T-helper 17 cell (primary cell): Measurements from ENCODE around the gene DHRS9. TPM values are rescaled to one million over a fixed set of nuclear protein-coding genes. Genes with fewer than 3 reads are reported as not detected.

Experiments used
- ATAC-seq: fragments of 150-1000 bp; cut with Tn5 transposase; 2 replicates; pipeline ENCODE4 v1.10.0; 2021; ENCODE audit warnings: mild to moderate bottlenecking, moderate library complexity
- DNase-seq, 3 donors: peaks; one replicate each; pipeline versions ENCODE4 v3.0.0 to v3.0.0-alpha.2; 2020 to 2021
- H3K9me3 ChIP-seq: one replicate; pipeline ENCODE4 v1.7.0; 2013; ENCODE audit warnings: low read length, mild to moderate bottlenecking; ENCODE audit not compliant: control insufficient read depth, poor library complexity, severe bottlenecking
- H3K27ac Mint-ChIP-seq: one replicate; pipeline ENCODE4 v1.8.0; 2022; ENCODE audit warnings: mild to moderate bottlenecking, moderate library complexity, mixed read lengths
- H3K27me3 Mint-ChIP-seq: one replicate; pipeline ENCODE4 v1.8.0; 2022; ENCODE audit warnings: mixed read lengths
- H3K36me3 Mint-ChIP-seq: one replicate; pipeline ENCODE4 v1.8.0; 2022; ENCODE audit warnings: low read depth, mixed read lengths
- H3K4me1 Mint-ChIP-seq: one replicate; pipeline ENCODE4 v1.8.0; 2022; ENCODE audit warnings: mild to moderate bottlenecking, mixed read lengths
- H3K4me3 Mint-ChIP-seq: one replicate; pipeline ENCODE4 v1.8.0; 2022; ENCODE audit warnings: mild to moderate bottlenecking, moderate library complexity, mixed read lengths
- total RNA-seq, 4 donors: library from RNA in 2 of 4; stranded (reverse) in 2 of 4; gene quantifications; one replicate each; pipeline ENCODE4 v1.2.3 and lab custom pipeline; 2022 to 2026

DHRS9 gene
- total RNA-seq (not detected), total RNA-seq (lab: John Stamatoyannopoulos, UW) (0.12 to 0.38 reads per million in 2 donors)

DNA sequence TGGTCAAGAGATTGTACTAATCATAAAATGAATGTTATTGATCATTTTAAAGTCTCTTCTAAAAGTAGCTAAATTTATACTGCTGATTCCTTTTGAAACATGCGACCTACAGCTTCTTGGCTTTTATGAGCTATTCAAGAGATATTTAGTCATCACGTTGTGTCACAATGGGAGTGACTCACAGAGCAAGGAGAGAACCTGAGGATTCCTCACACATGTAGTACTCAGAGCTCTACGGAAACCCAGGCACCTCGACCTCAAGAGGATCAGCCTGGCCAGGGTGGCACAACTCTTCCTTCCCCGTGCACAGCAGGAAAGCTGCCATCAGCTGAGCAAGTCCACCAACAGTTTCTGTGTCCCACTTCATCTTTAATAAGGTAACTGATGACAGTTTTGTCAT, at the start of gene DHRS9:
Gene DHRS9 (plus strand): TSS at position 223 of the 400 bp plus-strand sequence. CDS start 12,019 bp downstream, outside the sequence.
- H3K9me3 ChIP-seq = no peaks in the 10 kb centered on the region
- Mint-ChIP-seq H3K27ac (no peak within 1 kb of the TSS), H3K27me3 (peaks cover 16% of the 10 kb centered on the region), H3K4me3 (no peak within 1 kb of the TSS), H3K36me3 (no peaks in the 10 kb centered on the region), H3K4me1 (no peaks in the 10 kb centered on the region)
- ATAC-seq = no peak
- DNase-seq = no peak

DNA sequence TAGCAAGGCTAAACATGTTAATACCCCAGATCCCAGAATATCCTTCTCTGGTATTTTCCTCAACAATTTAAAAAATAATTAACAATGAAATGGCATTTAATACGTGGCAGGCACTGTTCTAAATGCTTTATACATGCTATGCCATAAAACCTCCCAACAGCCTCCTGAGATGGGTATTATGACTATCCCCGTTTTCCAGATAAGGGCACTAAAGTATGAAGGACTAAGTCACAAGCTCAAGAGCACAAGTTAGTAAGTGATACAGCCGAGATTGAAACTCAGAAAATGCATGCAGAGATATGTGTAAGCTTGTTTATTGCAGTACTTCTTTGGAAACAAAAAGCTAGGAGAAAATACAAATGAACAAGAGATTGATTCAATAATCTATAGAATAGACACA, 46.2 kb upstream of the DHRS9 start:
- H3K36me3 Mint-ChIP-seq = no peaks in the 10 kb centered on the region
- no peak overlapping the region for H3K27ac Mint-ChIP-seq
- no peak overlapping the region for H3K4me3 Mint-ChIP-seq
- no peaks in the 10 kb centered on the region for H3K27me3 Mint-ChIP-seq
- H3K9me3 ChIP-seq = no peaks in the 10 kb centered on the region
- ATAC-seq (no peak), DNase-seq (no peak)
- peaks cover 10% of the 10 kb centered on the region for H3K4me1 Mint-ChIP-seq

DNA sequence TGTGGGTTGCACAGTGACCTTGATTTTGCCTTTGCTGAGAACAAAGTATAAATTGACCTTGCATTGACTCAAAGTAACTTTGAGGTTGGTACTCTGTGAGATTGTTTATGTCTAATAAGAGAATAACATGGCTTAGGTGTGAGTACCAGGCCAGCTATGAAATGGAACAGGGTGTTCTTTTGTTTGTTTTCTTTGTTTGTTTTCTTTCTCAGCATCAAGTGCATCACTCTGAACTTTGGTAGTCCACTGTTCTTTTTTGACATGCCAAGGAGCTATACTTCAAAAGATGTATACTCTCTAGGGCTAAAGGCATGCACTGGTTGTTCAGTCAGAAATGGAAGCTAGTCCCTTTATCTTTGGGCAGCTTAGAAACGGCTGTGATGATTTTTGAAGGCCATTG, 43.3 kb upstream of the DHRS9 start:
- no peak overlapping the region for H3K27ac Mint-ChIP-seq
- H3K27me3 Mint-ChIP-seq = no peaks in the 10 kb centered on the region
- DNase-seq (no peak), ATAC-seq (no peak)
- no peaks in the 10 kb centered on the region for H3K9me3 ChIP-seq
- no peak overlapping the region for H3K4me3 Mint-ChIP-seq
- no peaks in the 10 kb centered on the region for H3K36me3 Mint-ChIP-seq
- H3K4me1 Mint-ChIP-seq = peaks cover 12% of the 10 kb centered on the region

DNA sequence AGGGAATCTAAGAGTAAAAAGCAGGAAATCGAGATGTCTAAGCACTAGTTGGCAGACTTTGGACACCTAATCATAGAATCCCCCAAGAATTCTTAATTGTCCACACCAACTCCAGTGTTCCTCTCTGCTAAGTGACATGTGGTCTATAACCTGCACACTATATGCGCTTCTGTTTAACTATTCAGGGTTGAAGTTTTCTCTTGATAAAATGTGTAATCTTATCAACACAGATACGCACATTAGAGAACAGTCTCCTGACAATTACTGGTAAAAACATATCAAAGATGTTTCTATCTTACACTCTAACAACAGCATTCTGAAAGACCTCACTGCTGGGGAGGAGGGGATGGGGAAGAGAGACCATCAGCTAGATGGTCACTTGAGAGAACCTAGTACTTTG, 42.1 kb upstream of the DHRS9 start:
- H3K4me1 Mint-ChIP-seq = peaks cover 12% of the 10 kb centered on the region
- H3K27me3 Mint-ChIP-seq = no peaks in the 10 kb centered on the region
- no peak overlapping the region for H3K4me3 Mint-ChIP-seq
- H3K9me3 ChIP-seq = no peaks in the 10 kb centered on the region
- ATAC-seq (no peak), DNase-seq (no peak)
- H3K27ac Mint-ChIP-seq = no peak overlapping the region
- no peaks in the 10 kb centered on the region for H3K36me3 Mint-ChIP-seq

DNA sequence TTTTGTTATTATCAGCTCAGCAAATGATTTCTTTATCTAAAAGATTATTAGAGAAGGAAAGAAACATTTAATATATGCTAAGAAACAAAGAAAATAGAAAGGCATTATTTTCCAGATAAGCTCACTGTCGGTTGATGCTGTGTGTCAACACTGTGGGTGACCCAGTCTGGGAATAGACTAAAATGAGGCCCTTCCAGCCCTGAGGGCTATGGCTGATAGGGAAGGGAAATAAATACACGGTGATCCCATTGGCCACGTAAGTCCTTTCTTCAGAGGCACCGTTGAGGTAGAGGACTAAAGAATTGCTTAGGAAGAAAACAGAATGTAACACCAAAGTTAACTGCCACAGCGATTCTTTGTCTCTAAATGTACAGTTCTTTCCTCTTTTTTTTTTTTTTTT, 40.0 kb upstream of the DHRS9 start:
- Mint-ChIP-seq H3K36me3 (no peaks in the 10 kb centered on the region), H3K4me3 (no peak overlapping the region), H3K4me1 (peaks cover 14% of the 10 kb centered on the region), H3K27me3 (no peaks in the 10 kb centered on the region), H3K27ac (no peak overlapping the region)
- no peaks in the 10 kb centered on the region for H3K9me3 ChIP-seq
- no peak for DNase-seq
- ATAC-seq = no peak

DNA sequence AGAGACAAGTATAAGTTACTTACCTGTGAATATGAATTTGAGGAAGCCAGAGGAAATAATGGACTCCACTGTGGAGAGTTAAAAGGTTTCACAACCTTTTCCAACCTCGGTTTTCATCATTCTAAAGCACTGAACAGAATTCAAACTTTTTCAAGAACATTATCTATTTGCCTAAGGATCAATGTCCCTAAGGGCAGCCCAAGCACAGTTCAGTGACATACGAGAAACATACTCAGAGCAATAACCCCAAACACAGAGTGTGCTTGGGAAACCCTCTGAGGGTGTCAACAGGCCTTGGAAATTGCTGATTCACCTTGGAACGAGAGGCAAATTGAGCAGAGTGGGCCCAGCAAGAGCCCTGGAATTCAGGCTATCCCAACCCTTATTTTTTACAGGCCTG, 38.2 kb upstream of the DHRS9 start, which contains the start of gene ABCB11:
Gene ABCB11 (minus strand): TSS at position 123 of the 400 bp plus-strand sequence. CDS start 13,199 bp downstream, outside the sequence.
- H3K27ac Mint-ChIP-seq = no peak within 1 kb of the TSS
- peaks cover 6% of the 10 kb centered on the region for H3K4me1 Mint-ChIP-seq
- H3K4me3 Mint-ChIP-seq = no peak within 1 kb of the TSS
- ATAC-seq (no peak), DNase-seq (no peak)
- no peaks in the 10 kb centered on the region for H3K9me3 ChIP-seq
- no peaks in the 10 kb centered on the region for H3K27me3 Mint-ChIP-seq
- H3K36me3 Mint-ChIP-seq = no peaks in the 10 kb centered on the region

DNA sequence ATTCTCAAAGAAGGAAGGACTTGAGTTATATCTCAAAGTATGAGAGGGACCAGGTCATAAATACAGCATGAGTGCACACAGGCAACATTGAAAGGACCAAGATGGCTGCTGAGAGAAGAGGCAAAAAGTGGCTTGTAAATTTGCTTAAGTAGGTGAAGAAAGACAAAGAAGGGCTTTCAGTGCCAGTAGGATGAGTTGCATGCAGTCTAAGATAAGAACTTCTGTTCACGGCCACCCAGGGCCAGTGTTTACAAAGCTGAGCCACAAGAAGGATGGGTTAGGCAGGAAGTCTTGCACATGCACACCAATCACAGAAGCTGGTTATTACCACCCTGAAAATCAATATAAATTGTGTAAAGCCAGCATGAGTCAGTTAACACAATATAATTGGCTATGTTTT, 35.1 kb upstream of the DHRS9 start:
- Mint-ChIP-seq H3K36me3 (no peaks in the 10 kb centered on the region), H3K27me3 (no peaks in the 10 kb centered on the region), H3K27ac (no peak overlapping the region), H3K4me3 (no peak overlapping the region), H3K4me1 (peaks cover 3% of the 10 kb centered on the region)
- no peaks in the 10 kb centered on the region for H3K9me3 ChIP-seq
- DNase-seq = no peak
- ATAC-seq = no peak

DNA sequence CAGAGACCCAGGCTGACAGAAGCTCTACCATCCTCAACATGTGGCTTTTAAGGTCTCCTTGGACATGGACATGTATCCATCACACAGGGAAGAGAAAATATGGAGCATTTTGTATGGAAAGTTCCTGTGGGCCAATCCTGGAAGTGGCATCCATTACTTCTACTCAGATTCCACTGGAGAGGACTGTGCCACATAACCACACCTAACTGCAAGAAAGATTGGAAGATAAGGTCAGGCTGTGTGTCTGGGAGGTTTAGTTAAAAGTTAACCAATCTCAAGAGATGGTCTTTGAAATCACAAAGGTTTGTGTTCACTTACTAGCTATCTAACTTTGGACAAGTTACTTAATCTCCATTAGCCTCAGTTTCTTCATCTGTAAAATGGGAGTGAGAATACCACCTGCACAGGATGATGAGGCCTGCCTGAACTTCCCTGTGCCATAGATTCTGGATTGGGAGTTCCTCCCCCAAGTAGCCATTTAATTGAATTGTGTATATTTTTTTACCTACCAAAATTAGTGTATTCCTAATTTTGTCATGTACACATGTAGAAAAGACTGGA, 34.3 kb upstream of the DHRS9 start:
- Mint-ChIP-seq H3K27me3 (no peaks in the 10 kb centered on the region), H3K4me1 (peaks cover 3% of the 10 kb centered on the region), H3K27ac (no peak overlapping the region), H3K4me3 (no peak overlapping the region), H3K36me3 (no peaks in the 10 kb centered on the region)
- ATAC-seq (no peak), DNase-seq (no peak)
- H3K9me3 ChIP-seq = no peaks in the 10 kb centered on the region

DNA sequence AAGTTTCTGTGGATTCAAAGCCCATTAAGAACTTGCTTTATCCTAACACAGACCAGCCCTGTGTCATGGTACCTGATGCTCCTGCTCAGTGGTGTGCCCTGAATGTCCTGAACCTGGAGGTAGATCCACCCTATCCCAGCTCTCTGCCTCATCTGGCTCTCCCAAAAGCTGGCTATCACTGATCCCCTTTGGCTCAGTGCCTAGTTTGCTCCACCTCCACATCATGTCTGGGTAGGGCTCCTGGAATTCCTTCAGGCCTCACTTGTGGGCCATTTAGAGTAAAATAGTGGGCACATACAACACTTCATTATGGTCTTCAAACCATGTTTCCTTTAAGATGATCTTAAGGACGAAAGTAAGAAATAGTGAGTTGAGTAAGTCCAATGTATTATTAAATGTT, 33.5 kb upstream of the DHRS9 start:
- DNase-seq = no peak
- H3K9me3 ChIP-seq = no peaks in the 10 kb centered on the region
- Mint-ChIP-seq H3K27ac (no peak overlapping the region), H3K27me3 (no peaks in the 10 kb centered on the region), H3K4me1 (peaks cover 3% of the 10 kb centered on the region), H3K36me3 (no peaks in the 10 kb centered on the region), H3K4me3 (no peak overlapping the region)
- no peak for ATAC-seq

DNA sequence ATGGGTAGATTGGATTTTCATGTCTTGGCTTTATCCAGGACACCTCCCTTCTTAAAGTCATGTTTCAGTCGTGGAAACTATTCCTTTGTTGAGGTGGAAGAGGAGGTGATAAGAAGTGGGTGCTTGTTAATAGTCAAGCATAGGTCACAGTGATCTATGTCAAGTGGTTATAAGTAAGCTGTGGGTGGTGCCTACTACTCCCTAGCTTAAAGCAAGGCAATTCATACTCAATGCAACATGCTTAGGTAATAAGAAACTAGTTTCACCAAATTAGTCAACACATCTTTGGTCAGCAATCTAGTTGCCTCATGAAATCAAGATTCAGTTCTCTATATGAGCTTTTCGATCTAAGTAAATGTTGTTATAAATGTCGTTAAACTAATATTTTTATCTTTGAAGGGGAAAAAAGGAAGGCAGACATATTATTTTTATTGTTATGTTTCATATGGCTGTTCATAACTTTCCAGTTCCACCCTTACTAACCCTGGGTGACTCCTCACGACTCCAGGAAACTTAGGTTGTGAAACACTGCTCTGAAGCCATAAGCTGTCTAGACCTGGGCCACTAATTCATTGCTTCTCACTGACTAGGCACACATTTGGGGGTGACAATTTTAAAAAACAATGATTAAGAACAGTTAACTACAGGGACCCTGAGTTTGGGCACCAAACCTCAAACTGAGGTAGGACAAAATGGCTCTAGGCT, 32.5 kb upstream of the DHRS9 start:
- DNase-seq (no peak), ATAC-seq (no peak)
- H3K36me3 Mint-ChIP-seq = no peaks in the 10 kb centered on the region
- H3K27me3 Mint-ChIP-seq = no peaks in the 10 kb centered on the region
- H3K27ac Mint-ChIP-seq = no peak overlapping the region
- no peaks in the 10 kb centered on the region for H3K9me3 ChIP-seq
- H3K4me3 Mint-ChIP-seq = no peak overlapping the region
- H3K4me1 Mint-ChIP-seq = peaks cover 3% of the 10 kb centered on the region

DNA sequence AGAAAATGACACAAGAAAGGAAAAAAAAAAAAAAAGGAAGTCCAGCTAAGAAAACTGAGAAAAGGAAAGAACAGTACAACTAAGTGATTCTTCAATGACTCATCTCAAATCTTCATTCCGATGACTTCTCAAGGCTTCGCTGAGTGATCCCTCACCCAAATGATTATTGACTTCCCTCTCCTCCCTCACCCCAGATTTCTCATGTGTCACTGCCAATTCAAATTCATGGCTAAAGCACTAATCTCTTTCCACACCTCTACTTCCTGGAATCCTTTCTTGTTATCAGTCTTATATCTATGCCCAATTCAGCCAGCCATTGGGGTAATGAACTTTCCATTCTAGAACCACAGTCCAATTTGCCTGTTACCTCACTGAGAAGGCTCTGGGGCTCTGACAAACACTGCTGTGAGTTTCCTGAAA, 31.0 kb upstream of the DHRS9 start:
- no peaks in the 10 kb centered on the region for H3K9me3 ChIP-seq
- H3K27ac Mint-ChIP-seq = no peak overlapping the region
- peaks cover 3% of the 10 kb centered on the region for H3K4me1 Mint-ChIP-seq
- ATAC-seq = no peak
- H3K4me3 Mint-ChIP-seq = no peak overlapping the region
- DNase-seq = no peak
- H3K36me3 Mint-ChIP-seq = no peaks in the 10 kb centered on the region
- no peaks in the 10 kb centered on the region for H3K27me3 Mint-ChIP-seq

DNA sequence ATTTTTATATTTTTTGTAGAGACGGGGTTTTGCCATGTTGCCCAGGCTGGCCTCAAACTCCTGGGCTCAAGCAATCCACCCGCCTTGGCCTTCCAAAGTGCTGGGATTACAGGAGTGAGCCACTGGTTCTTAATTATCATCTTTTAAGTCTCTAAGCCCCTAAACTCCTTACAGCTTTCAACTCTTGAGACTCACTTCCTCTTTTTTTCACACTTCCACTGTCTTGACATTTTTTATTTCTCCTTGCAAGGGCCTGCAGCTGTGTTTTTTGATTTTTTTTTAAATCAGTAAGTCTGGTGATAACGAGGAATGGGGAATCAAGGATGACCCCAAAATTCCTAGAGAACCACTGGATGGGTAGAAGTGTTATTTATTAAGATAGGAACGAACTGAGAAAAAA, 29.7 kb upstream of the DHRS9 start:
- DNase-seq (no peak), ATAC-seq (no peak)
- Mint-ChIP-seq H3K27me3 (no peaks in the 10 kb centered on the region), H3K4me3 (no peak overlapping the region), H3K36me3 (no peaks in the 10 kb centered on the region), H3K27ac (no peak overlapping the region), H3K4me1 (no peaks in the 10 kb centered on the region)
- no peaks in the 10 kb centered on the region for H3K9me3 ChIP-seq

DNA sequence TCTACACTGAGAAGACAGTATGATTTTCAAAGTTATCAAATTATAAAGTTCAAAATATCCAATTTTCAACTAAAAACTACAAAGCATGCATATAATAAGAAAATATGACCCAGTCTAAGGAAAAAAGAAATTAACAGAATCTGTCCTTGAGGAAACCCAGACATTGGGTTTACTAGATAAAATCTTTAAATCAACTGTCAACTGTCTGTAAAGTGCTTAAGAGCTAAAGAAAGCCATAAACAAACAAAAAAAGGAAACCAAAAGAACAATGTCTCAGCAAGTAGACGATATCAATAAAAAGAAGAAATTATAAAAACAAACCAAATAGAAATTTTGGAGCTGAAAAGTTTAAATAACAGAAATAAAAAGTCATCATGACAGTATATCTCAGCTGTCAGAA, 27.8 kb upstream of the DHRS9 start:
- no peaks in the 10 kb centered on the region for H3K4me1 Mint-ChIP-seq
- H3K27ac Mint-ChIP-seq = no peak overlapping the region
- H3K27me3 Mint-ChIP-seq = no peaks in the 10 kb centered on the region
- no peak overlapping the region for H3K4me3 Mint-ChIP-seq
- H3K9me3 ChIP-seq = no peaks in the 10 kb centered on the region
- no peak for ATAC-seq
- no peak for DNase-seq
- H3K36me3 Mint-ChIP-seq = no peaks in the 10 kb centered on the region

DNA sequence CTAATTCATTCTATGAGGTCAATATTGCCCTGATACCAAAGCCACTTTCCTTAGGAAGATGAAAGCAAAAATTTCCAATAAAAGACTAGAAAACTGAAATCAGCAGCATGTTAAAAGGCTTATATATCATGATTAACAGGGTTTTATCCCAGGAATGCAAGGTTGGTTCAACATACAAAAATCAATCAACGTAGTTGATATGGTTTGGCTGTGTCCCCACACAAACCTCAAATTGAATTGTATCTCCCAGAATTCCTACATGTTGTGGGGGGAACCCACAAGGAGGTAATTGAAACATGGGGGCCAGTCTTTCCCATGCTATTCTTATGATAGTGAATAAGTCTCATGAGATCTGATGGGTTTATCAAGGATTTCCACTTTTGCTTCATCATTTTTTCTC, 26.5 kb upstream of the DHRS9 start:
- Mint-ChIP-seq H3K4me3 (no peak overlapping the region), H3K36me3 (no peaks in the 10 kb centered on the region), H3K27ac (no peak overlapping the region), H3K4me1 (no peaks in the 10 kb centered on the region), H3K27me3 (no peaks in the 10 kb centered on the region)
- no peaks in the 10 kb centered on the region for H3K9me3 ChIP-seq
- no peak for ATAC-seq
- no peak for DNase-seq
